Kidney (tissue), 14 donors: ENCODE results near the gene PRRX2. TPM values are rescaled to one million over a fixed set of nuclear protein-coding genes. Genes with fewer than 3 reads are reported as not detected.
A peak's percentile ranks its signal among the peaks of the same experiment; 100 is the strongest.
"Not testable (repeated sequence)": the region's sequence is repeated elsewhere in the genome, so short reads cannot be mapped to it uniquely, and the experiment has no call there.

ENCODE experiments used
- DNase-seq, 5 donors: peaks; one replicate each; pipeline ENCODE4 v3.0.0-alpha.2; 2013 to 2020
- FAIRE-seq: peaks from 2 replicates; lab custom pipeline; 2012; peaks lifted over from hg19 to GRCh38; lab: Jason Lieb, UNC
- H3K27ac ChIP-seq, 2 donors: one replicate each; pipeline ENCODE4 v1.7.0; 2013; ENCODE audit warnings: low read depth in 2 of 2, low read length in 2 of 2, inconsistent platforms in 1 of 2
- H3K27me3 ChIP-seq: one replicate; pipeline ENCODE4 v1.7.1; 2013; ENCODE audit warnings: low read length, inconsistent platforms; ENCODE audit not compliant: control insufficient read depth, insufficient read depth
- H3K36me3 ChIP-seq, 3 donors: one replicate each; pipeline versions ENCODE4 v1.7.0 to v1.7.1; 2013; ENCODE audit warnings: low read length in 3 of 3, control low read depth in 1 of 3, inconsistent platforms in 1 of 3; ENCODE audit not compliant: insufficient read depth in 3 of 3, control insufficient read depth in 2 of 3
- H3K4me1 ChIP-seq, 3 donors: one replicate each; pipeline versions ENCODE4 v1.7.0 to v1.7.1; 2013; ENCODE audit warnings: low read length in 3 of 3, inconsistent platforms in 1 of 3, low read depth in 1 of 3; ENCODE audit not compliant: control insufficient read depth in 2 of 3, insufficient read depth in 2 of 3
- H3K4me3 ChIP-seq, 3 donors: one replicate each; pipeline versions ENCODE4 v1.7.0 to v1.8.1; 2013; ENCODE audit warnings: low read length in 3 of 3, control low read depth in 1 of 3, inconsistent platforms in 1 of 3
- H3K9ac ChIP-seq, 3 donors: one replicate each; pipeline versions ENCODE4 v1.7.0 to v1.7.1; 2013; ENCODE audit warnings: low read length in 3 of 3, control low read depth in 1 of 3, inconsistent platforms in 1 of 3
- H3K9me3 ChIP-seq, 3 donors: one replicate each; pipeline versions ENCODE4 v1.7.0 to v1.7.1; 2013; ENCODE audit warnings: low read length in 3 of 3, control low read depth in 1 of 3, inconsistent platforms in 1 of 3; ENCODE audit not compliant: control insufficient read depth in 2 of 3, insufficient read depth in 1 of 3
- intact Hi-C: fragments of 100-400 bp; cut with DNase I; formaldehyde crosslinking; loops from one replicate; pipeline ENCODE4 v1.11.1; 2022
- polyA plus RNA-seq: library from polyadenylated mRNA; stranded (reverse); fragments of 350-450 nt; fragmentation: Illumina TruSeq; extraction: RNeasy Lipid Tissue Mini Kit (QIAGEN cat#74804); gene quantifications from one replicate; pipeline ENCODE4 v1.2.3, GENCODE V29; 2014; ENCODE audit warnings: low read depth, low replicate concordance; ENCODE audit not compliant: insufficient read depth
- total RNA-seq: library from RNA; stranded (reverse); fragmentation: NEBNext Ultra II Directional; extraction: Animal tissue kit (Norgen Biotek cat#: 25700); gene quantifications from one replicate; pipeline ENCODE4 v1.2.1, GENCODE V29; 2021
- TF ChIP-seq, protein P1 (sequence below): IDR thresholded peaks from 3 replicates; pipeline ENCODE4 v1.5.1; 2012; ENCODE audit warnings: mild to moderate bottlenecking, moderate library complexity, borderline replicate concordance; ENCODE audit not compliant: insufficient read depth; ENCODE audit errors: extremely low read depth
- donor health status: control.
- donor health status: control.
- donor health status: control.
- donor health status: control.
- donor health status: control.
- donor health status: DM: yes; HTN: yes; CAD: no.
- donor health status: Normal renal cell carcinoma (clear cell type).

The PRRX2 gene
- total and polyA plus RNA-seq, 2 donors from 2014 or later, result 1.8 to 2.3 TPM

DNA sequence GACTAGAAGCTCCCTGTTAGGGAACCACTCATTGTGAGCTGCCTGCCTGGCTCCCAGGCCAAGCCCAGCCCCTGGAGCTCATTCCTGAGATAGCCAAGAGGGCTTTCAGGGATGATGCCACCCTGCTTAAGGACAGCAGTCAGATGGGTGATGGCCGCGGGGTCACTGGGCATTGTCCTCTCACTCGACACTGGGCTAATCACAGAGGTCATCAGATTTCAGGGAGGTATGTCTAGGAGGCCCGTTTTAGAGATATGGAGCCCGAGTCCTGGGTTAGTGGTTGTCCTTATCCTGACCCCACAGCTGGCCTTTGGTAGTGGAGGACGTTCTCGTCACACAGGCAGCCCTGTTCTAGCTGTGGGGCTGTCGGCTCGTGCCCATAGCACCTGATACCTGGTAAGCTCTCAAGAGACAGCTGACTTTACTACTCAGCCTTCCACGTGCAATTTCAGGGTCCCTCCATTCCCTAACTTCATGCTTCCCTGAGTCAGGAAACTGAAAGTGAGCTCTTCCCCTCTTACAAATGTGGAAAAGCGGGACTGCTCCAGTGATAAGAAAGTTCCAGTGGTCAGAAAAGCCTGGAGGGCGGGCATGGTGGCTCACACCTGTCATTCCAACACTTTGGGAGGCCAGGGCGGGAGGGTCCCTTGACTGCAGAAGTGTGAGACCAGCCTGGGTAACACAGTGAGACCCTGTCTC is 94.5 kb downstream of the PRRX2 start:
- no peaks in the 10 kb centered on the region for H3K36me3 ChIP-seq
- H3K4me1 ChIP-seq, result peaks cover 0 to 7% (median 3%) of the 10 kb centered on the region in 3 donors
- H3K4me3 ChIP-seq, result no peak overlapping the region
- H3K9me3 ChIP-seq, result no peaks in the 10 kb centered on the region
- FAIRE-seq (no peak), DNase-seq (no peak)
- TF ChIP-seq, protein P1, sequence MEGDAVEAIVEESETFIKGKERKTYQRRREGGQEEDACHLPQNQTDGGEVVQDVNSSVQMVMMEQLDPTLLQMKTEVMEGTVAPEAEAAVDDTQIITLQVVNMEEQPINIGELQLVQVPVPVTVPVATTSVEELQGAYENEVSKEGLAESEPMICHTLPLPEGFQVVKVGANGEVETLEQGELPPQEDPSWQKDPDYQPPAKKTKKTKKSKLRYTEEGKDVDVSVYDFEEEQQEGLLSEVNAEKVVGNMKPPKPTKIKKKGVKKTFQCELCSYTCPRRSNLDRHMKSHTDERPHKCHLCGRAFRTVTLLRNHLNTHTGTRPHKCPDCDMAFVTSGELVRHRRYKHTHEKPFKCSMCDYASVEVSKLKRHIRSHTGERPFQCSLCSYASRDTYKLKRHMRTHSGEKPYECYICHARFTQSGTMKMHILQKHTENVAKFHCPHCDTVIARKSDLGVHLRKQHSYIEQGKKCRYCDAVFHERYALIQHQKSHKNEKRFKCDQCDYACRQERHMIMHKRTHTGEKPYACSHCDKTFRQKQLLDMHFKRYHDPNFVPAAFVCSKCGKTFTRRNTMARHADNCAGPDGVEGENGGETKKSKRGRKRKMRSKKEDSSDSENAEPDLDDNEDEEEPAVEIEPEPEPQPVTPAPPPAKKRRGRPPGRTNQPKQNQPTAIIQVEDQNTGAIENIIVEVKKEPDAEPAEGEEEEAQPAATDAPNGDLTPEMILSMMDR, result no peak
- no peaks in the 10 kb centered on the region for H3K27me3 ChIP-seq
- intact Hi-C loops, result no loop called here
- H3K9ac ChIP-seq, result no peak overlapping the region
- no peak overlapping the region for H3K27ac ChIP-seq

DNA sequence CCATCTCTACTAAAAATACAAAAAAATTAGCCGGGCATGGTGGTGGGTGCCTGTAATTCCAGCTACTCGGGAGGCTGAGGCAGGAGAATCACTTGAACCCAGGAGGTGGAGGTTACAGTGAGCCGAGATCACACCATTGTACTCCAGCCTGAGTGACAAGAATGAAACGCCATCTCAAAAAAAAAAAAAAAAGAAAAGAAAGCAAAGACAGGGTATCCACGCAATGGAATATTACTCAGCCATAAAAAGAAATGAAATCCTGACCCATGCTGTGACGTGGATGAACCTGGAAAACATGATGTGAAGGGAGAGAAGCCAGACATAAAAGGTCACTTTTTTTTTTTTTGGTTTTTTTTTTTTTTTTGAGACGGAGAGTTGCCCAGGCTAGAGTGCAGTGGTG is 95.3 kb downstream of the PRRX2 start:
- H3K27ac ChIP-seq, DNase-seq, H3K27me3 ChIP-seq, H3K9me3 ChIP-seq, intact Hi-C loops, H3K9ac ChIP-seq, FAIRE-seq, H3K4me1 ChIP-seq, H3K4me3 ChIP-seq, H3K36me3 ChIP-seq: not testable (repeated sequence)

DNA sequence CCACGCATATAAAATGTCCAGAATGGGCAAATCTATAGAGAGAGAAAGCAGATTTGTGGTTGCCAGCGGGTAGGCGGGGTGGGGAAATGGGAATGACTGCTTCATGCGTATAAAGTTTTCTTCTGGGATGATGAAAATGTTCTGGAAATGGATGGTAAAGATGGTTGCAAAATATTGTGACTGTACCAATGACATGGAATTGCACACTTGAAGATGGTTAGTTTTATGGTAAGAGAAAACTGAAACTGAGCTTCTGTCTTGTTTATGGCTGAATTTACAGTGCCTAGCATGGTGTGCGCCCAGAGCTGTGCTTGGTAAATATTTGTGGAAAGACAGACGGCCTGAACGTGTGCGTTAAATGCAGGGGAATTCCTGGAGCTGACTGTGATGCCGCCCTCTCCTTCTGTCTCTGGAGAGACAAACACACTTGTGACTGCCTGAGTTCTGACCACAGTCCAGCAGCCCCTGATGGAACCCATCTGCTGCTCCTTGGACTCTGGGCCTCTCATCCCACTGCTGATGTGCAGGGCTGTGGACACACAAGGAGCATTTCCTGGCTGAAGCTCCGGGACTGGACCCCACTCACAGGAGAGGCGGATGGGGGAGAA is 96.0 kb downstream of the PRRX2 start:
- DNase-seq (peak in 3 of 5 donors; percentile 67 to 93 (median 91)), FAIRE-seq (no peak)
- Histone ChIP-seq H3K27me3 (no peaks in the 10 kb centered on the region), H3K9ac (no peak overlapping the region), H3K9me3 (no peaks in the 10 kb centered on the region), H3K36me3 (no peaks in the 10 kb centered on the region), H3K27ac (peak overlapping the region; percentile 32 to 33), H3K4me1 (peaks cover 0 to 7% (median 3%) of the 10 kb centered on the region in 3 donors), H3K4me3 (no peak overlapping the region)
- TF ChIP-seq, protein P1, result no peak
- intact Hi-C loops, result no loop called here

DNA sequence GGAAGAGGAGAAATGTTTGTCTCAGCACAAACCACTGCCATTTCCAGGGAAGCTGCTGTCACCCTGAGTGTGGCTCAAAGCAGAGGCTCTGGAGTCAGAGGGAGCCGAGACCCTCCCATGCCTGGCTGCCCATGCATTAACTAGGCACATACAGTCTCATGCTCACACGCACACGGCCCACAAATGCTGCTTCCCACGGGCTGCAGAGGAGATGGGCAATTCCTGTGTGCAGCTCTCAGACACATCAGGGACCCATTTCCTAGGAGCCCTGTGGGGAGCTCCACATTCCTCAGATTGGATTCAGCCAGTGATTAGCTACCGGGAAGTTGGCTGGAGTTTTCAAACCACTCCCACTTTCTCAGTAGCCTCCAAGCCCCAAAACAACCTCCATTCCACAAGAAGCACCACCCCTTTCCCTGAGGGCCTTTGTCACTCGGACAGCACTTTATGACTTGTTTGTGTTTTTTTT is 96.5 kb downstream of the PRRX2 start:
- intact Hi-C loops, result no loop called here
- no peak overlapping the region for H3K9ac ChIP-seq
- H3K4me3 ChIP-seq, result no peak overlapping the region
- TF ChIP-seq, protein P1, result no peak
- peak overlapping the region in 1 of 2 donors; percentile 32 for H3K27ac ChIP-seq
- DNase-seq (peak in 3 of 5 donors; percentile 33 to 81 (median 69)), FAIRE-seq (no peak)
- H3K4me1 ChIP-seq, result peaks cover 0 to 7% (median 3%) of the 10 kb centered on the region in 3 donors
- no peaks in the 10 kb centered on the region for H3K36me3 ChIP-seq
- H3K27me3 ChIP-seq, result no peaks in the 10 kb centered on the region
- no peaks in the 10 kb centered on the region for H3K9me3 ChIP-seq

DNA sequence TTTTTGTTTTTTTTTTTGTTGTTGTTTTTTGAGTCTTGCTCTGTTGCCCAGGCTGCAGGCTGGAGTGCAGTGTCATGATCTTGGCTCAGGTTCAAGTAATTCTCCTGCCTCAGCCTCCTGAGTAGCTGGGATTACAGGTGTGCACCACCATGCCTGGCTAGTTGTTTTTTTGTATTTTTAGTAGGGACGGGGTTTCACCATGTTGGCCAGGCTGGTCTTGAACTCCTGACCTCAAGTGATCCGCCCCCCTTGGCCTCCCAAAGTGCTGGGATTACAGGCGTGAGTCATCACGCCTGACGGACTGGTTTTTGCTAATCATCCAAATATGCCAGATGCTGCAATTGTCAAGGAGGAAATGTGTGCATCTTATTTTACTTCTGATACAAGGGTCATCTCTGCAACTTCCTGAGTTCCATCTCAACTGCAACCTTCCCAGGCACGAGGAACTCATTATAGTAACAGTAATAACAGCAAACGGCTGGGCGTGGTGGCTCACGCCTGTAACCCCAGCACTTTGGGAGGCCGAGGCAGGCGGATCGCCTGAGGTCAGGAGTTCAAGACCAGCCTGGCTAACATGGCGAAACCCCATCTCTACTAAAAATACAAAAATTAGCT is 97.0 kb downstream of the PRRX2 start:
- H3K36me3 ChIP-seq, DNase-seq, H3K9me3 ChIP-seq, intact Hi-C loops, H3K27me3 ChIP-seq, H3K9ac ChIP-seq, FAIRE-seq, H3K4me3 ChIP-seq, H3K4me1 ChIP-seq: not testable (repeated sequence)
- H3K27ac ChIP-seq, result peak overlapping the region in 1 of 2 donors; percentile 72
